ENCODE data around the gene WWP2. TPM values are rescaled to one million over a fixed set of nuclear protein-coding genes. Genes with fewer than 3 reads are reported as not detected.

Gene WWP2
- 16.2 and 23.6 TPM in 2 replicates for total RNA-seq (2012; rRNA removed)

- H3K27me3 ChIP-seq (ENCODE audit: control insufficient read depth, insufficient read depth, low read length), result no peaks in the 10 kb centered on the region
- no peaks in the 10 kb centered on the region for H3K36me3 ChIP-seq (ENCODE audit: insufficient read depth, low read length)
- peak within 1 kb of the TSS; percentile 93 for H3K9ac ChIP-seq (ENCODE audit: low read depth, low read length)
- no peaks in the 10 kb centered on the region for H3K9me3 ChIP-seq (replicated peaks; ENCODE audit: low read length)
- H3K4me3 ChIP-seq (ENCODE audit: low read length), result peak within 1 kb of the TSS; percentile 89
- peaks cover 9% of the 10 kb centered on the region for H3K4me1 ChIP-seq (ENCODE audit: control insufficient read depth, insufficient read depth, low read length)
- H3K4me2 ChIP-seq (ENCODE audit: low read length), result peak within 1 kb of the TSS; percentile 89
Measured at GRCh38 chr16:69761983-69762813, at the start of gene WWP2. WWP2 (plus strand) TSS chr16:69762332; CDS start chr16:69787011, 24,679 bp downstream.

GRCh38 chr16:69712914-69713581, 49.1 kb upstream of the WWP2 start:
- no peaks in the 10 kb centered on the region for H3K27me3 ChIP-seq (ENCODE audit: control insufficient read depth, insufficient read depth, low read length)
- no peaks in the 10 kb centered on the region for H3K9me3 ChIP-seq (replicated peaks; ENCODE audit: low read length)
- no peak overlapping the region for H3K4me3 ChIP-seq (ENCODE audit: low read length)
- peaks cover 78% of the 10 kb centered on the region for H3K36me3 ChIP-seq (ENCODE audit: insufficient read depth, low read length)
- H3K4me1 ChIP-seq (ENCODE audit: control insufficient read depth, insufficient read depth, low read length), result peaks cover 26% of the 10 kb centered on the region
- H3K4me2 ChIP-seq (ENCODE audit: low read length), result no peak overlapping the region
- no peak overlapping the region for H3K9ac ChIP-seq (ENCODE audit: low read depth, low read length)

GRCh38 chr16:69717066-69717465, 45.1 kb upstream of the WWP2 start:
- Histone ChIP-seq H3K9me3 (replicated peaks; ENCODE audit: low read length) (no peaks in the 10 kb centered on the region), H3K4me1 (ENCODE audit: control insufficient read depth, insufficient read depth, low read length) (peaks cover 10% of the 10 kb centered on the region), H3K9ac (ENCODE audit: low read depth, low read length) (no peak overlapping the region), H3K4me2 (ENCODE audit: low read length) (no peak overlapping the region), H3K27me3 (ENCODE audit: control insufficient read depth, insufficient read depth, low read length) (no peaks in the 10 kb centered on the region), H3K4me3 (ENCODE audit: low read length) (no peak overlapping the region), H3K36me3 (ENCODE audit: insufficient read depth, low read length) (peaks cover 75% of the 10 kb centered on the region)

GRCh38 chr16:69718111-69718764, 43.9 kb upstream of the WWP2 start:
- no peaks in the 10 kb centered on the region for H3K27me3 ChIP-seq (ENCODE audit: control insufficient read depth, insufficient read depth, low read length)
- peaks cover 5% of the 10 kb centered on the region for H3K4me1 ChIP-seq (ENCODE audit: control insufficient read depth, insufficient read depth, low read length)
- no peak overlapping the region for H3K4me3 ChIP-seq (ENCODE audit: low read length)
- H3K4me2 ChIP-seq (ENCODE audit: low read length), result no peak overlapping the region
- no peak overlapping the region for H3K9ac ChIP-seq (ENCODE audit: low read depth, low read length)
- H3K9me3 ChIP-seq (replicated peaks; ENCODE audit: low read length), result no peaks in the 10 kb centered on the region
- peaks cover 69% of the 10 kb centered on the region for H3K36me3 ChIP-seq (ENCODE audit: insufficient read depth, low read length)

- no peak overlapping the region for H3K4me3 ChIP-seq (ENCODE audit: low read length)
- no peaks in the 10 kb centered on the region for H3K27me3 ChIP-seq (ENCODE audit: control insufficient read depth, insufficient read depth, low read length)
- H3K36me3 ChIP-seq (ENCODE audit: insufficient read depth, low read length), result peaks cover 59% of the 10 kb centered on the region
- H3K4me2 ChIP-seq (ENCODE audit: low read length), result no peak overlapping the region
- H3K4me1 ChIP-seq (ENCODE audit: control insufficient read depth, insufficient read depth, low read length), result peaks cover 19% of the 10 kb centered on the region
- H3K9ac ChIP-seq (ENCODE audit: low read depth, low read length), result no peak overlapping the region
- no peaks in the 10 kb centered on the region for H3K9me3 ChIP-seq (replicated peaks; ENCODE audit: low read length)
Measured at GRCh38 chr16:69720822-69721430, 41.2 kb upstream of the WWP2 start.

- H3K27me3 ChIP-seq (ENCODE audit: control insufficient read depth, insufficient read depth, low read length), result no peaks in the 10 kb centered on the region
- H3K9me3 ChIP-seq (replicated peaks; ENCODE audit: low read length), result no peaks in the 10 kb centered on the region
- peaks cover 19% of the 10 kb centered on the region for H3K4me1 ChIP-seq (ENCODE audit: control insufficient read depth, insufficient read depth, low read length)
- no peak overlapping the region for H3K4me3 ChIP-seq (ENCODE audit: low read length)
- peaks cover 56% of the 10 kb centered on the region for H3K36me3 ChIP-seq (ENCODE audit: insufficient read depth, low read length)
- no peak overlapping the region for H3K4me2 ChIP-seq (ENCODE audit: low read length)
- H3K9ac ChIP-seq (ENCODE audit: low read depth, low read length), result no peak overlapping the region
Measured at GRCh38 chr16:69721441-69721957, 40.6 kb upstream of the WWP2 start.

GRCh38 chr16:69724414-69724873, 37.7 kb upstream of the WWP2 start:
- no peaks in the 10 kb centered on the region for H3K9me3 ChIP-seq (replicated peaks; ENCODE audit: low read length)
- H3K4me1 ChIP-seq (ENCODE audit: control insufficient read depth, insufficient read depth, low read length), result peaks cover 34% of the 10 kb centered on the region
- peak overlapping the region; percentile 91 for H3K9ac ChIP-seq (ENCODE audit: low read depth, low read length)
- peaks cover 32% of the 10 kb centered on the region for H3K36me3 ChIP-seq (ENCODE audit: insufficient read depth, low read length)
- H3K27me3 ChIP-seq (ENCODE audit: control insufficient read depth, insufficient read depth, low read length), result no peaks in the 10 kb centered on the region
- H3K4me2 ChIP-seq (ENCODE audit: low read length), result peak overlapping the region; percentile 92
- peak overlapping the region; percentile 92 for H3K4me3 ChIP-seq (ENCODE audit: low read length)

GRCh38 chr16:69724981-69725479, 37.1 kb upstream of the WWP2 start:
- Histone ChIP-seq H3K36me3 (ENCODE audit: insufficient read depth, low read length) (peaks cover 28% of the 10 kb centered on the region), H3K27me3 (ENCODE audit: control insufficient read depth, insufficient read depth, low read length) (no peaks in the 10 kb centered on the region), H3K4me2 (ENCODE audit: low read length) (peak overlapping the region; percentile 92), H3K9me3 (replicated peaks; ENCODE audit: low read length) (no peaks in the 10 kb centered on the region), H3K4me1 (ENCODE audit: control insufficient read depth, insufficient read depth, low read length) (peaks cover 34% of the 10 kb centered on the region), H3K4me3 (ENCODE audit: low read length) (peak overlapping the region; percentile 92), H3K9ac (ENCODE audit: low read depth, low read length) (peak overlapping the region; percentile 91)

GRCh38 chr16:69725480-69726312, 36.4 kb upstream of the WWP2 start:
- Histone ChIP-seq H3K27me3 (ENCODE audit: control insufficient read depth, insufficient read depth, low read length) (no peaks in the 10 kb centered on the region), H3K36me3 (ENCODE audit: insufficient read depth, low read length) (peaks cover 24% of the 10 kb centered on the region), H3K4me1 (ENCODE audit: control insufficient read depth, insufficient read depth, low read length) (peaks cover 34% of the 10 kb centered on the region), H3K4me2 (ENCODE audit: low read length) (peak overlapping the region; percentile 92), H3K4me3 (ENCODE audit: low read length) (peak overlapping the region; percentile 92), H3K9ac (ENCODE audit: low read depth, low read length) (peak overlapping the region; percentile 91), H3K9me3 (replicated peaks; ENCODE audit: low read length) (no peaks in the 10 kb centered on the region)

- Histone ChIP-seq H3K4me3 (ENCODE audit: low read length) (peak within 1 kb of the TSS; percentile 92), H3K9me3 (replicated peaks; ENCODE audit: low read length) (no peaks in the 10 kb centered on the region), H3K4me2 (ENCODE audit: low read length) (peak within 1 kb of the TSS; percentile 92), H3K9ac (ENCODE audit: low read depth, low read length) (peak within 1 kb of the TSS; percentile 91), H3K4me1 (ENCODE audit: control insufficient read depth, insufficient read depth, low read length) (peaks cover 34% of the 10 kb centered on the region), H3K27me3 (ENCODE audit: control insufficient read depth, insufficient read depth, low read length) (no peaks in the 10 kb centered on the region), H3K36me3 (ENCODE audit: insufficient read depth, low read length) (peaks cover 16% of the 10 kb centered on the region)
Measured at GRCh38 chr16:69726313-69727060, 35.6 kb upstream of the WWP2 start, which contains the start of gene NQO1. NQO1 (minus strand) TSS chr16:69726560; CDS start chr16:69726439, 121 bp downstream.

All from skeletal muscle satellite cell (primary cell).